Measurements from ENCODE around the gene NOP14. TPM values are rescaled to one million over a fixed set of nuclear protein-coding genes. Genes with fewer than 3 reads are reported as not detected.

NOP14 gene
- total RNA-seq, 2 experiments from 2014 or later = 49.1 to 50.7 TPM

- no peak for DNase-seq
- peaks cover 56% of the 10 kb centered on the region for H3K36me3 Mint-ChIP-seq (ENCODE audit: low read depth)
- no peaks in the 10 kb centered on the region for H3K27me3 Mint-ChIP-seq
- POLR2A ChIA-PET = no interaction called here
- H3K9me3 Mint-ChIP-seq = no peaks in the 10 kb centered on the region
- CTCF ChIA-PET = no interaction called here
- no peak overlapping the region for H3K4me3 Mint-ChIP-seq
- H3K4me1 Mint-ChIP-seq = peaks cover 22% of the 10 kb centered on the region
- H3K27ac Mint-ChIP-seq = peak overlapping the region; percentile 57
These were observed 56.0 kb downstream of the NOP14 start for GRCh38 chr4:2907226-2907625.

GRCh38 chr4:2906218-2906617, 57.0 kb downstream of the NOP14 start:
- Mint-ChIP-seq H3K4me3 (no peak overlapping the region), H3K36me3 (ENCODE audit: low read depth) (peaks cover 59% of the 10 kb centered on the region), H3K27ac (peak overlapping the region; percentile 76), H3K9me3 (no peaks in the 10 kb centered on the region), H3K4me1 (peaks cover 22% of the 10 kb centered on the region), H3K27me3 (no peaks in the 10 kb centered on the region)
- ChIA-PET CTCF (no interaction called here), POLR2A (interaction anchor here (0.7 kb wide), 1 partner anchor 44 kb away, joined by 3 read pairs; no protein-coding TSS in a partner anchor)
- DNase-seq = no peak

- no peak for DNase-seq
- Mint-ChIP-seq H3K4me1 (peaks cover 22% of the 10 kb centered on the region), H3K36me3 (ENCODE audit: low read depth) (peaks cover 60% of the 10 kb centered on the region), H3K4me3 (no peak overlapping the region), H3K27ac (peak overlapping the region; percentile 64), H3K27me3 (no peaks in the 10 kb centered on the region), H3K9me3 (no peaks in the 10 kb centered on the region)
- POLR2A ChIA-PET = no interaction called here
- CTCF ChIA-PET = no interaction called here
These were observed 57.7 kb downstream of the NOP14 start for GRCh38 chr4:2905544-2905943.

GRCh38 chr4:2902126-2902525, 61.1 kb downstream of the NOP14 start:
- CTCF ChIA-PET = interaction anchor here (1.5 kb wide), 1 partner anchor 12 kb away, joined by 3 read pairs; no protein-coding TSS in a partner anchor
- Mint-ChIP-seq H3K27ac (no peak overlapping the region), H3K4me1 (peaks cover 17% of the 10 kb centered on the region), H3K9me3 (no peaks in the 10 kb centered on the region), H3K27me3 (no peaks in the 10 kb centered on the region), H3K36me3 (ENCODE audit: low read depth) (peaks cover 62% of the 10 kb centered on the region), H3K4me3 (no peak overlapping the region)
- DNase-seq = no peak
- POLR2A ChIA-PET = no interaction called here

DNA sequence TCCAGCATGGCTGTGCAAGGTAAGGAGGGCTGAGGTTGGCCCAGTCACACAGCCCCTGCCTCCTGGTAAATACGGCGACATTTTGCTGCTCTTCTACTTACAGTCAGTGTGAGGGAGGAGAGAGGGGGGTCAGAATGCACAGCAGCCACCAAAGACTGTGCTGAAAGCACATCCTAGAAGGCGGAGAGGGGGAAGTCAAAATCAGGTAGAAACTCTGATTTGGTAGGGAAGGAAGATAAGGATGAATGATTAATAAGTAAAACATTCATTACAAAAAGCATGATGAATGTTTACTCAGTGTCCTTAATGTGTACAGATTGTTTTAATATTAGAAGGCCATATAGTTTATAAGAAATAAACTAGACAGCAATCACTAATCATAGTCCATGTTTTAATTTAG, 62.0 kb downstream of the NOP14 start:
- H3K27ac Mint-ChIP-seq = peak overlapping the region; percentile 19
- ChIA-PET POLR2A (no interaction called here), CTCF (no interaction called here)
- no peak for DNase-seq
- no peaks in the 10 kb centered on the region for H3K9me3 Mint-ChIP-seq
- H3K4me3 Mint-ChIP-seq = no peak overlapping the region
- H3K27me3 Mint-ChIP-seq = no peaks in the 10 kb centered on the region
- peaks cover 62% of the 10 kb centered on the region for H3K36me3 Mint-ChIP-seq (ENCODE audit: low read depth)
- H3K4me1 Mint-ChIP-seq = peaks cover 8% of the 10 kb centered on the region

DNA sequence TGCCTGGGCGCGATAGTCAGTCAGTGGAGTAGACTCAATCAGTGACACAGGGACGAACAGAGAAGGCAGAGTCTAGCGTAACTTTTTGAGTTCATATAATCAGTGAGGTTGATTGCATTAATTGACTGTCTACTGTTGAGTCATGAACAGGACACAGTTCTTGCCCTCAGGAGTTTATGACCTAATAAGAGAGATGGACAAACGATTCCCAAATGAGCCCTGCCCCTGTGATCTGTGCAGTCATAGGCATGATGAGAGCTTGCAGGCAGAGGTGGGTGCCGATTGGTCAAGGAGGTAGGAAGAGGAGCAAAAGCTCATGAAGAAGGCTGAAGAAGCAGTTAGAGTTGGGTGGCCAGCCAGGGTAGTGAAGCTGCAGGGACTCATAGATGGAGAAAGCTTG, 62.5 kb downstream of the NOP14 start:
- Mint-ChIP-seq H3K9me3 (no peaks in the 10 kb centered on the region), H3K4me1 (peaks cover 5% of the 10 kb centered on the region), H3K27me3 (no peaks in the 10 kb centered on the region), H3K36me3 (ENCODE audit: low read depth) (peaks cover 62% of the 10 kb centered on the region), H3K4me3 (no peak overlapping the region), H3K27ac (peak overlapping the region; percentile 19)
- DNase-seq = no peak
- ChIA-PET POLR2A (no interaction called here), CTCF (no interaction called here)

- Mint-ChIP-seq H3K4me1 (no peaks in the 10 kb centered on the region), H3K27me3 (no peaks in the 10 kb centered on the region), H3K4me3 (no peak overlapping the region), H3K36me3 (ENCODE audit: low read depth) (peaks cover 62% of the 10 kb centered on the region), H3K9me3 (no peaks in the 10 kb centered on the region), H3K27ac (no peak overlapping the region)
- ChIA-PET POLR2A (no interaction called here), CTCF (no interaction called here)
- no peak for DNase-seq
These were observed 65.2 kb downstream of the NOP14 start for GRCh38 chr4:2898001-2898400.

DNA sequence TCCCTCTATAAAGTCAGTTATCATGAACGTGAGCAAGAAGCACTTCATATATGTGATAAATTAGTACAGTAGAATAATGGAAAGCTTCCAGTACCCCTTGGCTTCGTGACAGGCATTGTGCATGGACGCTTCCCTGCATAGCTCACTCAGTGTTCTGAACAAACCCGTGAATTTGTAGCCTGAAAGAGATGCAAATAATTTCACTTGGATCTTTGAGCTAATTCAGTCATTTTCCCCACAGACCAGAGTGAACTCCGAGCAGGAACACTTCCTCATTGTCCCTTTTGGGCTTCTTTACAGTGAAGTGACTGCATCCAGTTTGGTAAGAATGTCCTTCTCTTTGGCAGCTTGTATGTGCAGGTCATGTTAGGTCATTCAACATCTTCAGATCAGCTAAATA, 69.4 kb downstream of the NOP14 start:
- no peak overlapping the region for H3K4me3 Mint-ChIP-seq
- ChIA-PET POLR2A (no interaction called here), CTCF (interaction anchor here (1.0 to 2.7 kb wide), 2 partner anchors 15 to 17 kb away, joined by 3 to 9 read pairs; no protein-coding TSS in a partner anchor)
- H3K27ac Mint-ChIP-seq = no peak overlapping the region
- H3K36me3 Mint-ChIP-seq (ENCODE audit: low read depth) = peaks cover 37% of the 10 kb centered on the region
- H3K9me3 Mint-ChIP-seq = no peaks in the 10 kb centered on the region
- no peaks in the 10 kb centered on the region for H3K4me1 Mint-ChIP-seq
- DNase-seq = no peak
- H3K27me3 Mint-ChIP-seq = no peaks in the 10 kb centered on the region

DNA sequence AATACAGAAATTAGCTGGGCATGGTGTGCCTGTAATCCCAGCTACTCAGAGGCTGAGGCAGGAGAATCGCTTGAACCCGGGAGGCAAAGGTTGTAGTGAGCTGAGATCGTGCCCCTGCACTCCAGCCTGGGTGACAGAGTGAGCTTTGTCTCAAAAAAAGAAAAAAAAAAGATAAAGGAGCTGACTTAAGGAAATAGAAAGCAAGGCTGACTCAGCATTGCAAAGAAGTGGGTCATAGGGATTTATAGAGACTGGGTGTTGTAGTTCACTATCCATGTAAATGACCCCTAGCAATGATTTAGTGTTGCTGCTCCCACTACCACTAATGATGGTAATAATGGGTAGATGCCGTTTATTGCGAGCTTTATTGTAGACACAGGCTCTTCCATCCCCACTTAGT, 71.9 kb downstream of the NOP14 start:
- H3K36me3 Mint-ChIP-seq (ENCODE audit: low read depth) = peaks cover 33% of the 10 kb centered on the region
- H3K27me3 Mint-ChIP-seq = no peaks in the 10 kb centered on the region
- no peak overlapping the region for H3K4me3 Mint-ChIP-seq
- no peaks in the 10 kb centered on the region for H3K9me3 Mint-ChIP-seq
- POLR2A ChIA-PET = no interaction called here
- H3K27ac Mint-ChIP-seq = no peak overlapping the region
- CTCF ChIA-PET = interaction anchor here (0.5 to 1.7 kb wide), 7 partner anchors 12 to 425 kb away, joined by 3 to 6 read pairs (median 3); no protein-coding TSS in a partner anchor
- peaks cover under 1% of the 10 kb centered on the region for H3K4me1 Mint-ChIP-seq
- no peak for DNase-seq

DNA sequence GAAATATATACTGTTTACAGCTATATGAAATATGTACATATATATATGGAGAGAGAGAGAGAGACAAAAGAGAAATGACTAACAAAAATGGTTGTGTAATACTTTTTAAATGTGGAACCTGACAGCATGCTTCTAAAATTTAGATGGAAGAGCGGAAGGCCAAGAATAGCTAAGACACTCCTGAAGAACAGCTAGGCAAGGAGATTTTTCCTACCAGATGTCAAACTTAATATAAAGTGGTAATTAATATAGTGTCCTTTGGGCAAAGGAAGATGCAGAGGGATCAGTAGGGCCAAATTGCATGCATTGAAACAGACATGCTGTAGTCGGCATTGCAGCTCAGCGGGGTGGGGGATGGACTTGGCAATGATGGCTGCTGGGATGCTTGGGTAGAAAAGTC, 74.3 kb downstream of the NOP14 start:
- CTCF ChIA-PET = interaction anchor here (0.8 kb wide), 1 partner anchor 10 kb away, joined by 3 read pairs; no protein-coding TSS in a partner anchor
- no peak for DNase-seq
- Mint-ChIP-seq H3K27ac (no peak overlapping the region), H3K36me3 (ENCODE audit: low read depth) (peaks cover 36% of the 10 kb centered on the region), H3K27me3 (no peaks in the 10 kb centered on the region), H3K4me1 (peaks cover 6% of the 10 kb centered on the region), H3K9me3 (no peaks in the 10 kb centered on the region), H3K4me3 (no peak overlapping the region)
- POLR2A ChIA-PET = no interaction called here

Other genes starting within 250 kb of the NOP14 start
- gene TNIP2, start 207.1 kb downstream of the NOP14 start, total RNA-seq = 10 to 100 TPM; 35.0 to 43.6 TPM
- 10 to 100 TPM; 69.3 to 78.2 TPM for gene SH3BP2, start 170.3 kb downstream of the NOP14 start, total RNA-seq
- 100 to 1,000 TPM; 264 to 266 TPM for gene ADD1, start 119.6 kb downstream of the NOP14 start, total RNA-seq
- 1 to 10 TPM; 2.5 to 5.2 TPM for gene GRK4, start 165 bp upstream of the NOP14 start, total RNA-seq
- not detected for gene HTT-AS, start 111.1 kb upstream of the NOP14 start, total RNA-seq
- gene HTT, start 111.3 kb upstream of the NOP14 start, total RNA-seq = 10 to 100 TPM; 72.0 to 83.7 TPM